CD4-positive, alpha-beta T cell treated with Interleukin-17A for 1 hour (primary cell): ENCODE results near the gene U2AF2.
A peak's percentile ranks its signal among the peaks of the same experiment; 100 is the strongest.

ENCODE experiments used
- DNase-seq: peaks from one replicate; pipeline ENCODE4 v3.0.0-alpha.2; 2020

U2AF2 gene

GRCh38 chr19:55622242-55622969 is 32.4 kb upstream of the U2AF2 start:
- no peak for DNase-seq

- DNase-seq, result no peak
Measured at GRCh38 chr19:55623130-55623529, 31.7 kb upstream of the U2AF2 start.

- DNase-seq, result no peak
Measured at GRCh38 chr19:55623561-55623960, 31.3 kb upstream of the U2AF2 start.

GRCh38 chr19:55624109-55625003 is 30.5 kb upstream of the U2AF2 start, which contains the start of gene ZNF784:
Gene ZNF784 (minus strand): TSS chr19:55624566. CDS start chr19:55624561, 5 bp downstream.
- DNase-seq, result peak; percentile 91

GRCh38 chr19:55625004-55625326 is 29.9 kb upstream of the U2AF2 start:
- no peak for DNase-seq

GRCh38 chr19:55626350-55626749 is 28.5 kb upstream of the U2AF2 start:
- peak; percentile 86 for DNase-seq

GRCh38 chr19:55632463-55632834 is 22.4 kb upstream of the U2AF2 start:
- DNase-seq, result peak; percentile 94

- DNase-seq, result no peak
Measured at GRCh38 chr19:55633861-55634260, 21.0 kb upstream of the U2AF2 start.

GRCh38 chr19:55635334-55635717 is 19.5 kb upstream of the U2AF2 start:
- DNase-seq, result peak; percentile 36

- no peak for DNase-seq
Measured at GRCh38 chr19:55635856-55636440, 18.9 kb upstream of the U2AF2 start.

- no peak for DNase-seq
Measured at GRCh38 chr19:55636723-55637122, 18.1 kb upstream of the U2AF2 start.

GRCh38 chr19:55637534-55637933 is 17.3 kb upstream of the U2AF2 start:
- no peak for DNase-seq

- peak; percentile 76 for DNase-seq
Measured at GRCh38 chr19:55638864-55639359, 15.9 kb upstream of the U2AF2 start.

GRCh38 chr19:55640043-55640576 is 14.7 kb upstream of the U2AF2 start:
- peak; percentile 80 for DNase-seq

- DNase-seq, result peak; percentile 67
Measured at GRCh38 chr19:55640577-55641425, 14.0 kb upstream of the U2AF2 start, which contains the start of gene ZNF580. Gene ZNF580 (plus strand): TSS chr19:55641002. CDS start chr19:55642509, 1,507 bp downstream.

- DNase-seq, result peak; percentile 57
Measured at GRCh38 chr19:55641426-55642152, 13.2 kb upstream of the U2AF2 start.

GRCh38 chr19:55642153-55643002 is 12.5 kb upstream of the U2AF2 start:
- peak; percentile 26 for DNase-seq

- DNase-seq, result peak; percentile 83
Measured at GRCh38 chr19:55643003-55643886, 11.6 kb upstream of the U2AF2 start, which contains the start of gene ZNF581. Gene ZNF581 (plus strand): TSS chr19:55643649. CDS start chr19:55644572, 923 bp downstream.

GRCh38 chr19:55643887-55644176 is 11.0 kb upstream of the U2AF2 start:
- no peak for DNase-seq
